HG03442 (cell line): Measurements from ENCODE around the gene ARHGEF17.
"Not testable (repeated sequence)": the region's sequence is repeated elsewhere in the genome, so short reads cannot be mapped to it uniquely, and the experiment has no call there.

Source experiments
- ATAC-seq: cut with Tn5 transposase; IDR thresholded peaks from one replicate; pipeline ENCODE4 v1.9.1; 2021; ENCODE audit warnings: mild to moderate bottlenecking, moderate library complexity; ENCODE audit not compliant: unreplicated experiment

The ARHGEF17 gene

GRCh38 chr11:73271936-73272679 lies 36.0 kb upstream of the ARHGEF17 start, which contains the start of gene P2RY6:
Gene P2RY6, plus strand, starts transcription at chr11:73272338. Its CDS starts 24,181 bp downstream, at chr11:73296519.
- no peak for ATAC-seq

- no peak for ATAC-seq
These were observed 35.4 kb upstream of the ARHGEF17 start for GRCh38 chr11:73272680-73273038.

GRCh38 chr11:73273222-73273895 lies 34.7 kb upstream of the ARHGEF17 start:
- no peak for ATAC-seq

GRCh38 chr11:73274191-73274590 lies 33.9 kb upstream of the ARHGEF17 start:
- not testable (repeated sequence) for ATAC-seq

GRCh38 chr11:73274722-73275380 lies 33.2 kb upstream of the ARHGEF17 start:
- no peak for ATAC-seq

GRCh38 chr11:73275381-73275750 lies 32.7 kb upstream of the ARHGEF17 start:
- ATAC-seq = no peak

GRCh38 chr11:73277467-73277866 lies 30.6 kb upstream of the ARHGEF17 start:
- no peak for ATAC-seq

GRCh38 chr11:73280626-73281025 lies 27.4 kb upstream of the ARHGEF17 start:
- no peak for ATAC-seq

- no peak for ATAC-seq
These were observed 26.8 kb upstream of the ARHGEF17 start for GRCh38 chr11:73281201-73281741.

- no peak for ATAC-seq
These were observed 26.0 kb upstream of the ARHGEF17 start for GRCh38 chr11:73281796-73282660.

GRCh38 chr11:73283276-73284000 lies 24.6 kb upstream of the ARHGEF17 start:
- no peak for ATAC-seq

- no peak for ATAC-seq
These were observed 24.0 kb upstream of the ARHGEF17 start for GRCh38 chr11:73284106-73284505.

- no peak for ATAC-seq
These were observed 22.4 kb upstream of the ARHGEF17 start for GRCh38 chr11:73285721-73286120.

- no peak for ATAC-seq
These were observed 21.8 kb upstream of the ARHGEF17 start for GRCh38 chr11:73286240-73286810.

GRCh38 chr11:73287400-73288101 lies 20.5 kb upstream of the ARHGEF17 start:
- no peak for ATAC-seq

GRCh38 chr11:73288192-73288872 lies 19.7 kb upstream of the ARHGEF17 start:
- no peak for ATAC-seq

GRCh38 chr11:73288873-73289707 lies 19.0 kb upstream of the ARHGEF17 start:
- peak; percentile 67 for ATAC-seq

- no peak for ATAC-seq
These were observed 17.5 kb upstream of the ARHGEF17 start for GRCh38 chr11:73290536-73290935.
